GM23248 (cell line): ENCODE results near the gene IQGAP2.

Source experiments
- EZH2 ChIP-seq: fragments of 200-600 bp; sonication (generic); IDR thresholded peaks from 2 replicates; pipeline ENCODE4 v1.6.1; 2018; ENCODE audit warnings: antibody characterized with exemption, mild to moderate bottlenecking; ENCODE audit not compliant: insufficient read depth, poor library complexity, severe bottlenecking
- EZH2phosphoT487 ChIP-seq: fragments of 200-600 bp; sonication (generic); IDR thresholded peaks from 2 replicates; pipeline ENCODE4 v1.6.1; 2018; ENCODE audit warnings: antibody characterized with exemption, moderate library complexity, mild to moderate bottlenecking, low read depth; ENCODE audit not compliant: insufficient read depth

GRCh38 chr5:76710991-76711390, 307.9 kb downstream of the IQGAP2 start:
- TF ChIP-seq EZH2 (no peak), EZH2phosphoT487 (no peak)
